DMS79 (cell line): ENCODE results near the gene SELENOI.
A peak's percentile ranks its signal among the peaks of the same experiment; 100 is the strongest.

ENCODE experiments used
- DNase-seq: peaks from one replicate; lab custom pipeline; 2025; lab: John Stamatoyannopoulos, UW

The SELENOI gene

DNA sequence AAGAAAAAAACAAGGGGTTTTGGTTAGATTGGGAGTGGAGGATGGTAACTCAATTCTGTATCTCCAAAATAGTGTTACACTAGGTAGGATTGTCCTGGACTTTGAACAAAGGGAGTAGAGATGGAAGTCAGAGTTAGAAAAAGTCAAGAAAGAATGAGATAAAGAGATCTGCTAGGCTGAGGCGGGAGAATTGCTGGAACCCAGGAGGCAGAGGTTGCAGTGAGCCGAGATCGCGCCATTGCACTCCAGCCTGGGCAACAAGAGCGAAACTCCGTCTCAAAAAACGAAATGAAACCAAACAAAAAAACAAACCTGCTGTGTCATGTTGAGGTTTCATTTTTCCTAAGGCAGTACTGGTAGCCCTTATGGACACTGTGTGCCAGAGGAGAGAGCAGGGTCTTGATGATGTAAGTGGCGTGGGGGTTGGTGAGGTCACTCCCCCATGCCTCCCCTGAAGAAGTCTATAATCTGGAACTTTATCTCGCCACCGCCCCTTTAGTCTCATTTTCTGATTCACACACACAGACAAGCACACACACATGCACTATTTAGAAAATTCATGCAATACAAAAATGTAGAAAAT lies 66.2 kb downstream of the SELENOI start:
- DNase-seq: no peak

DNA sequence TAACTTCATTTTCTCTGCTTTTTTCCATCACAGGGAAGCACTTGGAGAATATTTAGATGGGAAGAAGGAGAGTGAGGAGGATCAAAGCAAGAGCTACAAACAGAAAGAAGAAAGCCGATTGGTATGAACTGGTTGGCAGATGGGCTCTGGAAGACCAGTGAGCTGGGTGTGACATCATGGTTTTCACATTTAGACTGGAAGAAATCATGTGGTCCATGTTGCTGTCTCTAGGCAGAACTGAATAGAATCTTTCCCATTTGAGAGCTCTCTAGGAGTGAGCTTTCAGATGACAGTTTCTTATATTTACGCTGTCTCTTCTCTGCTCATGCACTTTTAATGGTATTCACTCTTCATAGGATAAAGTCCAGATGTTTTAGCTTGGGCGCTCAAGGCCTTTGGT lies 68.4 kb downstream of the SELENOI start:
- DNase-seq: no peak

DNA sequence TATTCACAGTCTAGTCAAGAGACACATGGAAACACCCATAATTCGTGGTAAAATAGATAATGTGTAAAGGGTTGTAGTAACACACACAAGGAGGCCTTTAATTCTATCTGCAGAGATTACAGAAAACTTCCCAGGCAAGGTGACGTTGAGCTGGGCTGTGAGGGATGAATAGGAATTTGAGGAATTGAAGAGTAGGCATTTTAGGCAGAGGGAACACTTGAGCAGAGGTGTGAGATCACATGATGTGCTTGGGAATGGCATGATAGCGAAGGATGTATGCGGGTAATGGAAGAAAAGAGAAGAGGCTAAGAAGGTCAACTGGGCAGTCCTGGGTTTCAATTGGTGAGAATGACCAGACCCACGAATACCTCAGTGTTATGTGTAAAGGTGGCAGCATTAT lies 76.0 kb downstream of the SELENOI start:
- no peak for DNase-seq

- DNase-seq: no peak
Measured at GRCh38 chr2:26422947-26423629, 77.1 kb downstream of the SELENOI start.

- DNase-seq: no peak
Measured at GRCh38 chr2:26423750-26424149, 77.8 kb downstream of the SELENOI start.

DNA sequence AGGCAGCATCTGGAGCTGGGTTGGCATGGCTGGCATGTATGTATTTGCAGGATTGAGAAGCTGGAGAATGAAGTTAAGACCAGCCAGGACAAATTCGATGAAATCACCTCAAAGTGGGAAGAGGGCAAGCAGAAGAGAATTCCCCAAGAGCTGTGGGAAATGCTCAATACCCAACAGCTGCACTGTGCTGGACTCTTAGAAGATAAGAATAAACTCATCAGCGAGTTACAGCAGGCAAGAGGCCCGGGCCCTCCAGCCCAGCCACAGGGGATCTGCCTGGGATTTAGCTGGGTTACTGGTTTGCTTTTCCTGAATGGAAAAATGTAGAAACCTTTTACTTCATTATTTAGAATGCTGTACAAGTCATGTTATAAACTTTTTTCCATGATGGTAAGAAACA lies 78.3 kb downstream of the SELENOI start:
- DNase-seq: no peak

DNA sequence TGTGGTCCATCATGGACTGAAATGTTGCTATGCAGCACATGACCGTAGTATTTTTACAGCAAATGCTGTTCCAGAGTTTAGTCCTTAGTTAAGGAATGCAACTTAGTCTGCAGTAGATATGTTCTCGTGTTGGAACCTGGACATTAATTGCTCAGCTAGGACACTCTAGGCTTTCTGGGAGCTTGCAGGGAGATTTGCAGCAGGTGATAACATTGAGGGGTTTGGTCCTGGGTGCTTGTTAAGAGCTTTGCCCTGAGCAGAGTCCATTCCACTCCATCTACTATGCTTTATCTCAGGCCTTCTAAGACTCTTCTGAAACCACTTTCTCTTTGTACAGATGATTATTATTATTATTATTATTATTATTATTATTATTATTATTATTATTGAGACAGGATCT lies 82.9 kb downstream of the SELENOI start:
- DNase-seq: no peak

- DNase-seq: peak; percentile 81
Measured at GRCh38 chr2:26429779-26430578, 84.0 kb downstream of the SELENOI start.

DNA sequence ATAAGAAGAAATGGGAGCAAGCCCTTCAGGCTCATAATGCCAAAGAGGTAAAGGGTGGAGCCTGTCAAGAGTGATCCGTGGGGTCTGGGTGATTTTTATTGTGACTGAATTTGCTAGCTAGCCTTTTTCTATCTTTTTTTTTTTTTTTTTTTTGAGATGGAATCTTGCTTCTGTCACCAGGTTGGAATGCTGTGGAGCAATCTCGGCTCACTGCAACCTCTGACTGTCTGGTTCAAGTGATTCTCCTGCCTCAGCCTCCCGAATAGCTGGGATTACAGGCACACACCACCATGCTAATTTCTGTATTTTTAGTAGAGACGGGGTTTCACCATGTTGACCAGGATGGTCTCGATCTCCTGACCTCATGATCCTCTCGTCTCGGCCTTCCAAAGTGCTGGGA lies 84.9 kb downstream of the SELENOI start:
- DNase-seq: no peak

DNA sequence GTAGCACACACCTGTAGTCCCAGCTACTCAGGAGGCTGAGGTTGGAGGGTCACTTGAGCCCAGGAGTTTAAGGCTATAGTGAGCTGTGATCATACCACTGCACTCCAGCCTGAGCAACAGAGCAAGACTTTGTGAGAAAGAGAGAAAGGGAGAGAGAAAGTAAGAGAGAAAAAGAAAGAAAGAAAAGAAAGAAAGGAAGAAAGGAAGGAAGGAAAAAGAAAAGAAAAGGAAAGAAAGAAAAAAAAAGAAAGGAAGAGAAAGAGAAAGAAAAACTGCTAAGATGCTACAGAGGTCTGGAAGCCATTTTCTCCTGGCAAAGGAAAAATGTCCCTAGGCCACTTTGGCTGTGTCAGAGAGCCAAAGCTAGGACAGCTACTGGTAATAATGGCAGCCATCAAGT lies 86.4 kb downstream of the SELENOI start:
- no peak for DNase-seq

GRCh38 chr2:26432859-26433258 lies 86.9 kb downstream of the SELENOI start:
- DNase-seq: no peak

GRCh38 chr2:26435106-26435505 lies 89.2 kb downstream of the SELENOI start:
- DNase-seq: no peak

- no peak for DNase-seq
Measured at GRCh38 chr2:26438526-26438925, 92.6 kb downstream of the SELENOI start.

GRCh38 chr2:26438926-26439325 lies 93.0 kb downstream of the SELENOI start:
- DNase-seq: no peak

DNA sequence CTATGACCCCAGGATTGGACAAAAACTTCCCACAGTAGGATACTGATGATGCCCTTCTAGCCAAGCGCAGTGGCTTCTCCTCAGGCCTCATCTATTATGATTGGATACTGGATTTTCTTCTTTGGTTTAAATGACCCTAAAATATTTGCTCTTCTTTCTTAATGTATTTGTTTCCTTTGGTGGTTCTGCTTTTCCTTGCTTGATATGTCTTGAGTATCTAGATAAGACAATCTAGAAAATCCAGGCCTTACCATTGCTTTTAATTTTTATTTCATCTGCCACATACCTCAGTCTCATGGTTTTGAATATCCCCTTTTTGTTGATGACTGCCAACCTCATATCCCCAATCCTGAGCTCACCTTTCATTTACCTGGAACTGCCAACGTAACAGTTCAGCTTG lies 96.4 kb downstream of the SELENOI start:
- DNase-seq: no peak

DNA sequence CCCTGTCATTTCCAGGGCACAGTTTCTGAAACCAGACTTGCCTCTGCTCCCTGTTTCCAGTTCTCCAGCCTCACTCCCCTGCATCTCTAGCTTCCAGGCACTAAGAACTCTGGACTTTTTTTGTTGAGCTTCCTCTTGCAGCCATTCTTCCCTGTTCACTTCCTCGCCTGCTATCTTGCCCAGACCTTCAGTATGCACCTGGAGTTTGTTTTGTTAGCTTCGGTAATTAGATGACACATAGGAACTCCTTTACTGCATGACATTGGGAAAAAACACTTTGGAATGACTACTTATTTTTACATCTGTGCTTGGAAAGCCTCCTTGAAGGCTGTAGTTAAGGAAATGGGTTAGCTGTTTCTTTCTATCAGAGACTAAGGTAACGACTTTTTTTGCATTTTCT lies 96.8 kb downstream of the SELENOI start:
- DNase-seq: no peak

- DNase-seq: no peak
Measured at GRCh38 chr2:26444236-26444635, 98.3 kb downstream of the SELENOI start.
